ENCODE results near the gene PPP4C.

DNA sequence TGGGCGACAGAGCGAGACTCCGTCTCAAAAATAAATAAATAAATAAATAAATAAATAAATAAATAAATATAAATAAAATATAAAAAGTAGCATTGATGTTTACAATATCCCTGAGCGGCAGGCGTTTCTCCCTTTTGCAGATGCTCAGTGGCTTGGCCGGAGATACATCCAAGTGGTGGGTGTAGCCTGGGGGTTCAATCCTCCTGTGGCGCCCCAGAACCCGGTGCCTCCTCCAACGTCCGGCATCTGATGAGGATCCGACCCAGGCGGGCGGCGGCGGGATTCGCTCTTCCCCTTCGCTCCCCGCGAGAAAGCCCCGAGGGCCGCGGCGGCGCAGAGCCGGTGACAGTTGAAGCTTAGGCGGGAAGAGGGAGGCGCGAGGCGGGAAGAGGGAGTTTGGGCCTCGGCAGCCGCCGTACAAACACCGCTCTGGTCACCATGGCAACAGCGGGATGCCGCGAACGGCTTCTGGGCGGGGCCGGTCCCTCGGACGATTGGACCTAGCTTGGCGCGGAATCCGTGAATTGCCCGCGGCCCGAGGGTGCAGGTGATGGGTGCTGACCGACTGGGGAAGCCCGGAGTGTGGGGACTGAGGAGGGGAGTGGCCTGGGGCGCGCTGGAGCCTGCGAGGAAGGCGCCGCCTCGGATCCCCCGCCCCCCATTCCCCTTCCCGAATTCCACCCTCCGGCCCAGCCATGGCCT, 23.0 kb upstream of the PPP4C start:
- no peak for TF ChIP-seq JUND (IDR thresholded peaks at IDR 0.05)
- no peak for TF ChIP-seq SRF (IDR thresholded peaks at IDR 0.05; ENCODE audit: low read depth)
- no peak for TF ChIP-seq POLR2A (IDR thresholded peaks at IDR 0.05; ENCODE audit: borderline replicate concordance, extremely low read depth, insufficient read depth, insufficient read length)
- TF ChIP-seq, protein P1, sequence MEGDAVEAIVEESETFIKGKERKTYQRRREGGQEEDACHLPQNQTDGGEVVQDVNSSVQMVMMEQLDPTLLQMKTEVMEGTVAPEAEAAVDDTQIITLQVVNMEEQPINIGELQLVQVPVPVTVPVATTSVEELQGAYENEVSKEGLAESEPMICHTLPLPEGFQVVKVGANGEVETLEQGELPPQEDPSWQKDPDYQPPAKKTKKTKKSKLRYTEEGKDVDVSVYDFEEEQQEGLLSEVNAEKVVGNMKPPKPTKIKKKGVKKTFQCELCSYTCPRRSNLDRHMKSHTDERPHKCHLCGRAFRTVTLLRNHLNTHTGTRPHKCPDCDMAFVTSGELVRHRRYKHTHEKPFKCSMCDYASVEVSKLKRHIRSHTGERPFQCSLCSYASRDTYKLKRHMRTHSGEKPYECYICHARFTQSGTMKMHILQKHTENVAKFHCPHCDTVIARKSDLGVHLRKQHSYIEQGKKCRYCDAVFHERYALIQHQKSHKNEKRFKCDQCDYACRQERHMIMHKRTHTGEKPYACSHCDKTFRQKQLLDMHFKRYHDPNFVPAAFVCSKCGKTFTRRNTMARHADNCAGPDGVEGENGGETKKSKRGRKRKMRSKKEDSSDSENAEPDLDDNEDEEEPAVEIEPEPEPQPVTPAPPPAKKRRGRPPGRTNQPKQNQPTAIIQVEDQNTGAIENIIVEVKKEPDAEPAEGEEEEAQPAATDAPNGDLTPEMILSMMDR (IDR thresholded peaks at IDR 0.05 in 2 of 3, conservative IDR thresholded peaks at IDR 0.05 in 1 of 3; ENCODE audit: borderline replicate concordance in 1 of 3, insufficient read depth in 1 of 3, low read depth in 2 of 3, low read length in 2 of 3), result no peak
- no peak; the same call in 1 of the 2 replicates for TF ChIP-seq ELF1 (IDR thresholded peaks at IDR 0.05; ENCODE audit: borderline replicate concordance, low read depth)
- TF ChIP-seq EZH2 (IDR thresholded peaks at IDR 0.05), result no peak
